ENCODE measurements around the gene NOP16.

GRCh38 chr5:176414704-176415103 is 26.3 kb upstream of the NOP16 start:
- TF ChIP-seq CTCF (IDR thresholded peaks at IDR 0.05; ENCODE audit: insufficient read depth, low read depth, low read length) (no peak), EZH2 (IDR thresholded peaks at IDR 0.05; ENCODE audit: insufficient read depth, low read length) (no peak)
